Activated CD8-positive, alpha-beta memory T cell treated with anti-CD3 and anti-CD28 coated beads, Interleukin-2, amount 50 U/mL, for 24 hours (primary cell): Measurements from ENCODE around the gene SSU72.
"Not testable (repeated sequence)": the region's sequence is repeated elsewhere in the genome, so short reads cannot be mapped to it uniquely, and the experiment has no call there.

Experiments used
- DNase-seq: peaks from one replicate; pipeline ENCODE4 v3.0.0-alpha.2; 2020; ENCODE audit errors: extremely low read depth

Gene SSU72

GRCh38 chr1:1595341-1595740, 20.7 kb upstream of the SSU72 start:
- DNase-seq: not testable (repeated sequence)

GRCh38 chr1:1594602-1595260, 20.1 kb upstream of the SSU72 start:
- DNase-seq: no peak

GRCh38 chr1:1593834-1594601, 19.4 kb upstream of the SSU72 start:
- no peak for DNase-seq

- DNase-seq: no peak
Measured at GRCh38 chr1:1591452-1591851, 16.8 kb upstream of the SSU72 start.

- DNase-seq: no peak
Measured at GRCh38 chr1:1583347-1584010, 8.8 kb upstream of the SSU72 start.

- DNase-seq: no peak
Measured at GRCh38 chr1:1582585-1583346, 8.1 kb upstream of the SSU72 start.

GRCh38 chr1:1578371-1578940, 3.8 kb upstream of the SSU72 start:
- DNase-seq: no peak

- DNase-seq: no peak
Measured at GRCh38 chr1:1577367-1578011, 2.8 kb upstream of the SSU72 start.

GRCh38 chr1:1573843-1574720, 581 bp downstream of the SSU72 start:
- peak; percentile 18 for DNase-seq

GRCh38 chr1:1569341-1569740, 5.3 kb downstream of the SSU72 start:
- DNase-seq: no peak

GRCh38 chr1:1567891-1568291, 6.8 kb downstream of the SSU72 start:
- no peak for DNase-seq

- no peak for DNase-seq
Measured at GRCh38 chr1:1567152-1567875, 7.3 kb downstream of the SSU72 start.

- no peak for DNase-seq
Measured at GRCh38 chr1:1565340-1565739, 9.3 kb downstream of the SSU72 start.

GRCh38 chr1:1564268-1564667, 10.4 kb downstream of the SSU72 start:
- DNase-seq: no peak

- DNase-seq: no peak
Measured at GRCh38 chr1:1563688-1564087, 11.0 kb downstream of the SSU72 start.

- no peak for DNase-seq
Measured at GRCh38 chr1:1562556-1563195, 12.0 kb downstream of the SSU72 start.

GRCh38 chr1:1561801-1562470, 12.7 kb downstream of the SSU72 start:
- no peak for DNase-seq

- no peak for DNase-seq
Measured at GRCh38 chr1:1560178-1560577, 14.5 kb downstream of the SSU72 start.

- no peak for DNase-seq
Measured at GRCh38 chr1:1559066-1559465, 15.6 kb downstream of the SSU72 start.
